NCI-H1694 treated with DMSO at 0.1 percent for 48 hours (cell line): ENCODE results near the gene CASP8.
"Not testable (repeated sequence)": the region's sequence is repeated elsewhere in the genome, so short reads cannot be mapped to it uniquely, and the experiment has no call there.

Experiments
- DNase-seq: peaks from one replicate; lab custom pipeline; 2025; lab: John Stamatoyannopoulos, UW

CASP8 gene

DNA sequence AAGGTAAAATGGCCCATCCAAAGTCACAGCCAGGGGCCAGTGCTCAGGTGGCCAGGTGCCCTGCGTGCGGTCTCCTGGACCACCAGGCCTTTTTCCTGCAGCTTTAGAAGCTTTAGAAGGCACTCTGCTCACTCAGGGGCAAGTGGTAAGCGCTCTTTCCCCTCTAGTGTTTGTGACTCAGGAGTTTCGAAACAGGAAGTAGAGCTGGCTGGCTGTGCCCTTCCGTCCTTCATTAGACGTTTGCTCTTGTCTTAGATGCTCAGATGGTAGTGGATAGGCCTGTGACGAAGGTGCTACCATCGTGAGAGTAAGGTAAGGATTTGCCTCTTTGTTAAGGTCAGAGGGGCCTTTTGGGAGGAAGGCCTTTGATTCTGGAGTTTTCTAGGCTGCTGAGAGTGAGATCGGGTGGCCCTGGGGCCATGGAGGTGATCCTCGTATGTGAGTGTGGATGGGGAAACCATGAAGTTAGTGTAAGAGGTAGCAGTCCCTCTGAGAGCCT lies at the start of gene CASP8:
Gene CASP8, plus strand, starts transcription at position 235 of the 499 bp plus-strand sequence. CDS start 5,951 bp downstream, outside the sequence.
- DNase-seq = no peak

DNA sequence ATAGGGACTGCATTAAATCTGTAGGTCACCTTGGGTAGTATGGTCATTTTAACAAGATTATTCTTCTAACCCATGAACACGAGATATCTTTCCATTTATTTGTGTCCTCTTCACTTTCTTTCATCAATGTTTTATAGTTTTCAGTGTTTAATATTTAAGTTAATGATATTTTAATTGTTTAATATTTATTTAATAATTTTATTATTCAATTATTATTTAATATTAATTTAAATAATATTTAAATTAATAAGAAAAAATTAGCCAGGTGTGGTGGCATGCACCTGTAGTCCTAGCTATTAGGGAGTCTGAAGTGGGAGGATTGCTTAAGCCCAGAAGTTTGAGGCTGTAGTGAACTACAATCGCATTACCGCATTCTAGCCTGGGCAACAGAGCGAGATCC lies 44.4 kb upstream of the CASP8 start:
- DNase-seq = no peak

- DNase-seq = no peak
Measured at GRCh38 chr2:201216918-201217317, 43.4 kb upstream of the CASP8 start.

- DNase-seq = no peak
Measured at GRCh38 chr2:201218780-201219179, 41.6 kb upstream of the CASP8 start.

GRCh38 chr2:201219328-201220096 lies 40.8 kb upstream of the CASP8 start:
- DNase-seq = no peak

DNA sequence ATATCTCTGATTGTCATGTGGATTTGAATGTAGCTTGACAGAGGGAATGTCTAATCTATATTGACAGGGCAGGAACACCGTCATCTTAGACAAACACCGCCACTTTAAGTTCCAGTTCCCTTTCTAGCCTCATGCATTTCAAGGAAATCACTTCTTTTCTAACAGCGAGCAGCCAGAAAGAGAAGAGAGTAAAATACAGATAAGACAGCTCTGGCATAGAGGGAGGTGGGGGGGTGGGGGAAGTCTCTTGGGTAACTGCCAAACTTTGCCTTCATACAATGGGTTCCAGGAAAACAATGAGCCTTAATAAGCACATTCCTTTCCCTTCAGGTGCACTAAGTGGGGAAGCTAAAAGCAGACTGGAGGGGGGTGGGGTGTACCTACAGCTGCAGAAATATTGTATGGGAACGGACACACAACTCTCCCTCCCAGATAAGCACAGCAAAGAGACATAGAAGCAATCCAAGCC lies 40.2 kb upstream of the CASP8 start:
- no peak for DNase-seq

DNA sequence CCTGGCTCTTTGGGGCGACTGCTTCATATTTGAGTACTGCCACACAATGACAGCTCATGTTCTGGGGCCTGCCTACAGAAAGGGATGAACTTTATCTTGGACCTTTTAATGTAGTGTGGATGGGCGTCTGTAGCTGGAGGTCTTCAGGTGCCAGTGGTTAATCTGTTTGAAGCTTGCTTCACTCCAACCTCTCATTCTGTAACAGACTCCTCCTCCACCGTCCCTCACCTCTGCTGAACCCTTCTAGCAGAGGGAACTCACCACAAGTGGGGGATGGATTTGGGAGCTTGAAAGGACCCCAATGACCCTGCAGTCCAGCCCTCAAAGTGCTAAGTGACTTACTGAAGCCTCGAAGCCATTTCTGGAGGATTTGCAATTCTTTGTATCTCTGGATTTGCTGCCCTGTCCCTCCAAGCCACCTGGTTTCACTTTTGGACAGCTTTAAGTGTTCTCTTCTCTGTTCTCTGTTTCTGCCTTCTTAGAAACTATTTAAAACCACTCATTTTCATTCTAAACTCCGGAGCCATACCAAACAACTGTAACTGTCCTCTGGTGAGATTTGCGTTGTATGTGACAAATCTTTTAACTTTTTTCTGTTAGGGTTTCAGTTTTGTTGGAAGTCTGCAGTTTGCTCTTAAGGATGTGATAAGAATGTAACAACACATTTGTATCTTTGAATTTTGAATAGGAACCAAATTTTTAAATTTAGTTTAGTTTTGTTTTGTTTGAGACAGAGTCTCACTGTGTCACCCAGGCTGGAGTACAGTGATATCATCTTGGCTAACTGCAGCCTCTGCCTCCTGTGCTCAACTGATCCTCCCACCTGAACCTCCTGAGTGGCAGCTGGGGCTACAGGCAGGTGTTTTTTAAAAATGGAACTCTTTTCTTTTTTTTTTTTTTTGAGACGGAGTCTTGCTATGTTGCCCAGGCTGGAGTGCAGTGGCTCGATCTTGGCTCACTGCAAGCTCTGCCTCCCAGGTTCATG lies 37.0 kb upstream of the CASP8 start:
- no peak for DNase-seq

DNA sequence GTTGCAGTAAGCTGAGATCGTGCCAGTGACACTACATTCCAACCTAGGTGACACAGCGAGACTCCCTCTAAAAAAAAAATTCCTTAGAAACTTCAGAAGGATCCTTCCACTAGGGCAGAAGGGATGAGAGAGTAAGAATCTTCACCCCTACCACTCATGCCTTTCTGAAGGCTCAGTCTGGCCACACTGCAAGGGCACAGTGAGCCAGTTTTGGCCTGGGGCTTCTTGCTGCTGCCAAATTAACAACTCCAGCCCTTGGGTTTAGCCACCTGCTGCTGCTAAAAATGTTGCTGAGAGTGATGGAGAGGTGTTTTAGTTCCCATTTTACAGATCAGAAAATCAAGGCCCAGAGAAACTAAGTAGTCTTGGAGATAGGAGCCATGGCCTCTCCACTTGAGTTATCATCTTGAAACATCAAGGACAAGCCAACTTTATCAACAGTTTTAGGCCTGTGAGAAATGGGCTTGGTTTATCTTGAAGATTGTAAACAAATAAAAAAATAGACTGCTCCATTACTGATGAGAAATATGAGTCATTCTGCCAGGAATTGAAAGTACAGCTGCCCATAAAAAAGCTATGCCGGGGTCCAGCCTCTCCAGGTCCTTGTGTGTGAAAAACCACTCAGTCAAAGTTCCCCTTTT lies 31.9 kb upstream of the CASP8 start:
- DNase-seq = no peak

- DNase-seq = no peak
Measured at GRCh38 chr2:201228912-201229290, 31.4 kb upstream of the CASP8 start.

DNA sequence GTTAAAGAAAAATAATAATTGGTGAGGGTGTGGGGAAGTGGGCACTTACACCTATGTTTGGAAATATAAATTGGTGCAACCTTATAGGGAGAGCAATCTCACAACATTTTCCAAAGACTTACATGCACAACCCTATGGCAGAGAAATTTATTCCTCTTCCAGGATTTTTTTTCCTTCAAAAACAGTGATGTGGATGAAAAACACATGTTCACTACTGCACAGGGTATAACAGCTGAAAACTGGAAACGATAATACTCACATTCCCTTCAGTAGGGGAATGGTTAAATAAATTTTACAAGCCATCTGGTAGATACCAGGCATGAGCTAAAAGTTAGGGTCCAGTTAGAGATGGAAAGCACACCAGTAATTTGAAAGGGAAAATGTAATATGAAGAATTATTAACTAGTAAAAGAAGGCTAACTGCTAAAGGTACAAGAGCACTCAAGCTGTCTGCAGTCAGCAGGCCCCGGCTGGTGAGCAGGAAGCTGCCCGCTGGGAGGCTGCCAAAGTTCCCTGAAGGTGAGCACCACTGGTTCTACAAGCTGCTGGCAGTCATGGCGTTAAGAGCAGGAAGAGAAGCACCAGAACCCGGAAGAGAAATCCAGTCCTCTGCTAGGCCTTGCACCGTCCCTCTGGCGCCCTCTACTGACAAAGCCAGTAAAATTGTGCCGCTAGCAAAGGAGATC lies 28.4 kb upstream of the CASP8 start:
- DNase-seq = peak; percentile 73

DNA sequence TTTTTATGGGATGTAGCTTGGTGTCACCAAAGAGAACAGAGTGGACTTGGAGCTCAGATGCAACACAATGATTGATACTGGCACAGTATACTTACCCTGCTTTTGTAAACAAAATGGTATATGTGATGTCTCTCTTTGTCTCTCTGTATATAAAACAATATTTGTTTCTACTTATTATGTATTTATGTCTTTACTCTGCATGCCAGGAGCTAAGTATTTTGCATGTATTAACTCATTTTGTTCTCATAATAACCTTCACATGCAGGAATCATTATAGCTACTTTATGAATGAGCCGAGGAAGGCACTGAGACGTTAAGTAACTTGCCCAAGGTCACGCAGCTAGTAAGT lies 27.9 kb upstream of the CASP8 start:
- DNase-seq = no peak

DNA sequence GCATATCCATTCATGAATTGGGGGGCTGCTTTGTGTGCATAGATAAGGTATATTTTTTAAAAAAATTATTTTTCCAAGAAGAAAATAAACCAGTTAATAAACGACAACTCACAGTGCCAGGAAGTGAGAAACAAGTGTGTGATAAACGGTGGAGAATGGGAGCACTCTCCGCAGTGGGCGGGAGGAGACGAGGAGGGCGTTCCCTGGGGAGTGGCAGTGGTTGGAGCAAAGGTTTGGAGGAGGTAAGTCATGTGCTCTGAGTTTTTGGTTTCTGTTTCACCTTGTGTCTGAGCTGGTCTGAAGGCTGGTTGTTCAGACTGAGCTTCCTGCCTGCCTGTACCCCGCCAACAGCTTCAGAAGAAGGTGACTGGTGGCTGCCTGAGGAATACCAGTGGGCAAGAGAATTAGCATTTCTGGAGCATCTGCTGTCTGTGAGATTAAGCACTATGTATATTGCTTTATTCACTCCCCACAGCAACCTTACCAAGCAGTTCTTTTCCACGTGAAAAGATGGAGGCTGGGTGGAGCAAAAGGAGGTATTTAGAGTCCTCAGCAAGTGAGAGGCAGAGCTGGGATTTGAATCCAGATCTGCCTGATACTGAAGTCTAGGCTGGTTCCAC lies 27.0 kb upstream of the CASP8 start:
- DNase-seq = no peak

- no peak for DNase-seq
Measured at GRCh38 chr2:201233812-201234662, 26.3 kb upstream of the CASP8 start.

DNA sequence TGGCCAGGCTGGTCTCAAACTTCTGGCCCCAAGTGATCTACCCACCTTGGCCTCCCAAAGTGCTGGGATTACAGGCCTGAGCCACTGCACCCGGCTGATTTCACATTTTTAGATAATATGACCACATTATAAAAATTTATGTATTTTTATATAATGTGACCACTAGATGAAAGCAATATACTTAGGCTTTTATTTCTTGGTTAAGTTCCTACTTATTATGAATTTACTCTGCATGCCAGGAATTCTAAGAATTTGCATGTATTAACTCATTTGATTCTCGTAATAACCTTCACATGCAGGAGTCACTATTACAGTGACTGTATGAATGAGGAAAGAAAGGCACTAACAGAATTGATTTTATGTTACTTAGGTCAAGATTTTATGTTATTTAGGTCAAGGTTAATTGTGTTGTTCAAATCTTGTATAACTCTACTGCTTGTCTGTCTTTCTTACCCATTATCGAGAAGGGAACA lies 25.6 kb upstream of the CASP8 start:
- no peak for DNase-seq

- peak; percentile 61 for DNase-seq
Measured at GRCh38 chr2:201235860-201236811, 24.2 kb upstream of the CASP8 start.

DNA sequence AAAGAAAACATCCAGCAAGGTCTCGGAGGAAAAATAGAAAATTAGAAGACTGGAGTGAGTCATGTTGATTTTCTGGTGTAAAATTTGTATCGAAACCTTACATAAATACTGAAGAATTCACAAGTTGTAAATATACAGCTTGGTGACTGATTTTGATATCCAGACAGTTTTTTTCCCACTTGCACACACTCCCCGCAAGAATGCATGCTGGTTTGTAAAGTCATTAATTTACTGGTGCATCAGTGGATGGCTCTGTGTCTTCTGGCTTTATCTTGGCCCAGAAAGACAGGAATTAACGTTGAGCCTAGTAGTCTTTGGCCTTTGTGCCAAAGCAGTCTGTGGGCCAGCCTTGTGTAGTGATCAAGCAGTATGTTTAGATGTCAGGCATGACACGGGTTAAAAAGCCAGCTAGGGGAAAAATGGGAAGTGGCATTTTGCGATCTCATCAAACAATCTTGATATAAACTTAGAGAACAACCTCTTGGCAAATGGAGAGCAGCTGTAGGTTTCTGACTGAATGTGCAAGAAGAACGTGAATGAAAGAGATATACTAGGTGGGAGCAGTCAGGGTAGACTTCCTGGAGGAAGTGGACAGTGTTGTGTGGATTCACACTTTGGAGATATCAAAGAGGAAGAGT lies 22.7 kb upstream of the CASP8 start:
- DNase-seq = no peak

- DNase-seq = not testable (repeated sequence)
Measured at GRCh38 chr2:201239167-201239935, 21.0 kb upstream of the CASP8 start.
